ENCODE results near the gene LILRB3.
"Not testable (repeated sequence)": the region's sequence is repeated elsewhere in the genome, so short reads cannot be mapped to it uniquely, and the experiment has no call there.

LILRB3 gene

DNA sequence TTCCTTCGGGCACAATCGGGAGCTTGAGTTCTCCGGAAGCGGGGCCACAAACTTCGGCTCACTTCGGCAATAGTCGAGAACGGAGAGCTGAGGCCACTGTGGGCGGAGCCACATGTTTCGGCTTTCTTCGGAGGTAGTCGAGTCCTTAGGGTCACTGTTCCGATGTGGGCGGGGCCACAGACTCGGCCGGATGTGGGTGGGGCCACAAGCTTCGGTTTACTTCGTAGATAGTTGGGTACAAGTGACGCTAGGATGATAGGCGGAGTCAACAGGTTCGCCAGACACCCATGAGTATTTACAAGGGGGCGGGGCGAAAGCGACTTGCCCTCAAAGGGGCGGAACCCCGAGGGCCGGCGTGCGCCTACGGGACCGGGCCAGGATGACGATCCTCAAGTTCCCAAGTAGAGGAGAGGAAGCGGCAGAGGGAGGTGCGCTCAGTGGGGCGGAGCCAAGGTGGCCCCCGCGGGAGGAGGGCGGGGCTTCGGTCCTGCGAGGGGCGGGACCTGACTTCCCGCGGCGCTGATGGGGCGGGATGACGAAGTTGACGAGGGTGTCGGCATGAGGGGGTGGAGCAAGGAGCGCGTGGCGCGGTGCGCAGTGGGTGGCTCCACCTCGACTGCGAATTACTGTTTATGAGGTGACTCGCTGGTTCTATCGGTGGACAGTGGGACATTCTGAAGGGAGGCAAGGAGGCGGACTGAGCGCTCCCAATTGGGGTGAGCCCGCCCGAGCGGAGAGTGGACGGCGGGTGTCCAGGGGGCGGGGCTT lies 32.9 kb downstream of the LILRB3 start:
- DNase-seq (ENCODE audit: low read depth in 2 of 2), result peak; percentile 100

DNA sequence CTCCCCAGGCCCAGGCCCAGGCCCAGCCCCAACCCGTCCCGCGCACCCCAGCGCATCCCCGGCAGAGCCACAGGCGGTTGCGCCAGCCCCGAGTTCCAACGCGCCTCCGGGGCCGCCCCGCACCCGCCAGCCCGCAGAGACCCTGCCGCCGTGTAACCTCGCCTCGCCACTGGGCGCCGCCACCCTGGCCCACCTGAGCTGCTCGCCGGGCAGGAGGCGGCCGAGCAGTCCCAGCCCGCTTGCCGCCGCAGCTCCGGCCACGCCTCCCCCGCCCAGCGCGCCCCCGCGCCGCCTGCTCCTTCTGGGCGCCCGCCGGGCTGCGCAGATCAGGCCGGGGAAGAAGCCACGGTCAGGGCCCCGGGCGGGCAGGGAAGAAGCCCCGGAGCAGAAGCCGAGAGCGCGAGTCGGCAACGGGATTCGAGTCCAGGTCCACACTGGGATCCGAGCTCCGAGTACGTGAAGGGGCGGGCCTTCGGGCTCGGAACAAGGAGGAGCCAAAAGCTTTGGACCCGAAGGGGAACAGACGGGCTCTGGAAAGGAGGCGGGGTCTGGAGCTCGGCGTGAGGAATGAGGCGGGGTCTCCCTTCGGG lies 33.6 kb downstream of the LILRB3 start, which contains the start of gene MBOAT7:
Gene MBOAT7 (minus strand): TSS at position 436 of the 590 bp plus-strand sequence. CDS start 1,072 bp downstream, outside the sequence.
- DNase-seq (ENCODE audit: low read depth in 2 of 2), result no peak

DNA sequence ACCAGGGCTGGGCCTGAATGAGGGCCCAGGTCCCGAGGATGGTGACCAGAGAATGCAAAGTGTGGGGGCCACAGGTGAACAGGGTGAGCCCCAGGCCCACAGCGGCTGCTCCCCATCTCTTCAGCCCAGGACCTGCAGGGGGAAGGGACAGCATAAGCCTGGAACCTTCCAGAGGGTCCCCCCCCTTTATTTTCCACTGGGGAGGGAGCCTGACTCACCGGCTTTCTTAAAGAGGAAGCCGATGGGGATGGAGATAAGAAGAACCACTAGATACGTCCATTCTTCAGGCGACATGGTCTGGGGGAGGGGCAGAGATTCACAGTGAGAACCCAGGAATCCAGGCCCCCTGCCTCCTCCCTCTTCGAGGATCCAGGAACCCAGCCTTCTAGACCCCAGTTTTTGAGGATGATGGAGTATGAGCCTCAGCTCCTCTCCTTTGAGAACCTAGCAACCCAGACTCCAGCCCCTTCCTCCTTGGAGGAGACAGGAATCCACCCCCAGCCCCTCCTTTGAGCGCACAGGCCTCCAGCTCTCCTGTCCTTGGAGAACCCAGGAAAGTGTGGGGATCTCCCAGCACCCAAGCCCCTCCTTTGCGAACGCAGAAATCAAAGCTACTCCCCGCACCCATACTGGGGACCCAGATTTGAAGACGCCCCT lies 34.5 kb downstream of the LILRB3 start:
- DNase-seq (ENCODE audit: low read depth in 2 of 2), result peak in 1 of 2 donors; percentile 63

DNA sequence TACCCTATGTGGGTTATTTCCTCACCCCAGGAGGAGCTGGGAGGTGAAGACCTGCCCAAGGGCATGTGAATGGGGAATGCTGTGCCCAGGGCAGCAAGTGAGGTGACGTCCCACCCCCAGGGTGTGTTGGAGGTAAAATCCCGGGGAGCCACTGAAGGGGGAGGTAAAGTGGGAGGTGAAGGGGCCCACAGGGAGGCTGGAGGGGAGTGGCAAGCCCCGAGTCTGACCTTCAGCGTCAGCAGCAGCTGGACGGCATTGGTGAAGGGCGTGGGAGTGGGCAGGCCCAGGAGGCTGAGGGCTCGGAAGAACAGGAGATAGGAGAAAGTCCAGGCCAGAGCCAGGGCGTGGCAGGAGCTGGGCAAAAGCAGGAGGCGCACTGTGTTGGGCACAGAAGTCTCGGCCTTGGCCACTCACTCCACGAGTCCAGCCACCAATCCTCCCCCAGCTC lies 35.8 kb downstream of the LILRB3 start:
- no peak for DNase-seq (ENCODE audit: low read depth in 2 of 2)

DNA sequence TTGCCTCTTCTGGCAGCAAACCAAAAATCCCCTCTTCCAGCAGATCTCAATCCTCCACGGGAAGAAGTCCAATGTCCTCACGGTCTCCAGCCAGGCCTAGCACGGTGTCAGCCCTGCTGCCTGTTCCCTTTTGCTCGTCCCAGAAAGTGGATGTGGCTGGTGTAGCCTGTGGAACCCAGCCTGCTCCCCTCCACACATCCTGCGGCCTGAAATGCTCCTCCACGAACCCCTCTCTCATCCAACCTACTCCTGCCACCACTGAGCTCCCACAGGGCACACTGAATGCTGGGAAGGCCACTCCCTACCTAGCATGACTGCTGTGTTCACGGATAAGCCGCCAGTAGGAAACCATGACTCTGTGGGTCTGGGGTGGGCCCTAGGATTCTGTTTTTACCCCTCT lies 36.5 kb downstream of the LILRB3 start:
- DNase-seq (ENCODE audit: low read depth in 2 of 2), result no peak

DNA sequence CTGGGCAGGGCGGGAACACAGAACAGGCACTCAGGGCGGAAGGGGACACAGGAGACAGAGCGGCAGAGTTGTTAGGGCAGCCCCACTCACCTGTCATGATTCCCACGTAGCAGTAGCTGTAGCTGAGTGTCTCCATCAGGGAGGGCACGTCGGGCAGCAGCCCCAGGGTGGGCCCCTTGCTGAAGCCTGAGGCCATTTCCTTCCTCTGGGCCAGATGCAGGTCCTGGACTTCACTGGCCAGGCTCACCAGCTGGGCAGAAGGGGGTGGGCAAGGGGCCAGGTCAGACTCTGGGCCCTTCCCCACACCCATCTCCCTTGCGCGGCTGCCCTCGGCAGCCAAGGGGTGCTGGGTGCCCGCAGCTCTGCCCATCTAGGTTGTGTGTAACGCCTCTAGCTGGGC lies 39.4 kb downstream of the LILRB3 start:
- no peak for DNase-seq (ENCODE audit: low read depth in 2 of 2)

DNA sequence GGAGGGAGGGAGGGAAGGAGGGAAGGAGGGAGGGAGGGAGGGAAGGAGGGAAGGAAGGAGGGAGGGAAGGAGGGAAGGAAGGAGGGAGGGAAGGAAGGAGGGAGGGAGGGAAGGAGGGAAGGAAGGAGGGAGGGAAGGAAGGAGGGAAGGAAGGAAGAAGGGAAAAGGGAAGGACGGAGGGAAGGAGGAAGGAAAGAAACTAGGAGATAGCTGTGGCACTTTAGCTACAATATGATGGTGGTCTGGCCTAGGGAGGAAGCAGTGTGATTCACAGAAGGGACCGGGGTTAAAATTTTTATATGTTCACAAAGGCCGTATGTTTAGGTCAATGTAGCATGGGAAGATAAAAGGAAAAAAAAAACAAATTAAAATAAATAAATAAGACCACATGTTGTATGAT lies 40.9 kb downstream of the LILRB3 start:
- not testable (repeated sequence) for DNase-seq (ENCODE audit: low read depth in 2 of 2)

DNA sequence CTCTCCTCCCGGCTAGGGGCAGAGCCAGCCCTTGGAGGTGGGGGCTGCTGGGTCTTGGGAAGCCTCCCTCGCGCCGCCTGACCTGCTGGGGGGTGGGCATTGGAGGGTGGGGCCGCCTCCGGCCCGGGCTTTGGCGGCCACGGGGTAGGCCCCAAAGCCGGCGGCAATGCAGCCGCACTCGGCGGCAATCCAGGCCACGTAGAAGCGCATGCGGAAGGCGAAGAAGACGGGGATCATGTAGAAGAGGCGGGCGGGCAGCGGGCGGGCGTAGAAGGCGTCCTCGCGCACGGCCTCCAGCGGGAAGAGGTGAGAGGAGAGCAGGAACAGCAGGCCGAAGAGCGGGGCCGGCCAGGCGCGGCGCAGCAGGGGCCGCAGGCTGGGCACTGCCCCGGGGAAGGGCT lies 42.1 kb downstream of the LILRB3 start:
- DNase-seq (ENCODE audit: low read depth in 2 of 2), result no peak

DNA sequence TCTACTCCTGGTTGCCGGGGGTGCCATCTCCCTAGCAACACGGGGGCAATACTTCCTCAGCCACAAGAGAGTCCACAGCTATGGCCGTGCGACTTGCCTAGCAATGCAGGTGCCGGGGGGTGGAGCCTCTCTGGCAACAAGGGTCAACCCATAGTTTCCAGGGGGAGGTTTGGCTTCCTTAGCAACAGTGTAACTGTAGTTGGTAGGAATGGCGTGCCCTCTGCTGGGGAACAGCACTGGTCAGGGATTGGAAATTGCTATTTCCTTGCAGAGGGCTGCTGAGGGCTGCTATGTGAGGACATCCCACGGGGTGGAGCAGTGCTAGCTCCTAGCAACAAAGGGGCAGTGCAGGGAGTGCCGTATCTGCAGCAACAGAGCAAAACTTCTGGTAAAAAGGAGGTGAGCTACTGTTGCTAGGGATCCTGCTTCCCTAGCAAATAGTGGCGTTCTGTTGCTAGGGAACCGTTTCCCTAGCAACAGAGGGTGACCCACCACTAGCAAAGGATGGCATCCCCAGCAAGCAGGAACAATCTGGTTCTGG lies 42.8 kb downstream of the LILRB3 start:
- no peak for DNase-seq (ENCODE audit: low read depth in 2 of 2)

DNA sequence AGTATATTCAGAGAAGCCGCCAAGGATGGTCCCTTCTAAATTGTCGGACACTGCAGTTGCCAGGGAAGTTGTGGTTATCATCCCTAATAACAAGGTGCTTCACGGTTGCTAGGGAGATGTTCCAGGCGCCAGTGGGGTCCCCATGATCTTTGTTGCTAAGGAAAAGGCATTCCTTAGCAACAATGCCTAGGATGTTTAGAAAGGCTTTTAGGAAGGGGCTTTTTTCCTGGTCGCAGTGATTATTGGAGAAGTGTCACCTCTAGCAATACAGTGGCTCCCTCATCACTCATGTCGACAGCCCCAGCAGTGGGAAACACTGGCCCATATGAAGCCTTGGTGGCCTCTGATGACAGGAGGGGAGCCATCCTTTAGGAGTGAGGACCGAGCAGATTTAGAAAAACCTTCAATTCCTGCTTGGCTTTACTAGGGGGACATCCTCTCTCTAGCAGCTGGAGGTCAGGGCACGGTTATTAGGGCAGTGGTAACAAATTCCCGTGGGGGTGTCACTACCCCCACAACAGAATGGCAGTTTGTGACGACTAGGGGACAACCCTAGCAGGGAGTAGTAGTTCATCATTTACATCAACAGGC lies 43.5 kb downstream of the LILRB3 start:
- DNase-seq (ENCODE audit: low read depth in 2 of 2), result no peak

DNA sequence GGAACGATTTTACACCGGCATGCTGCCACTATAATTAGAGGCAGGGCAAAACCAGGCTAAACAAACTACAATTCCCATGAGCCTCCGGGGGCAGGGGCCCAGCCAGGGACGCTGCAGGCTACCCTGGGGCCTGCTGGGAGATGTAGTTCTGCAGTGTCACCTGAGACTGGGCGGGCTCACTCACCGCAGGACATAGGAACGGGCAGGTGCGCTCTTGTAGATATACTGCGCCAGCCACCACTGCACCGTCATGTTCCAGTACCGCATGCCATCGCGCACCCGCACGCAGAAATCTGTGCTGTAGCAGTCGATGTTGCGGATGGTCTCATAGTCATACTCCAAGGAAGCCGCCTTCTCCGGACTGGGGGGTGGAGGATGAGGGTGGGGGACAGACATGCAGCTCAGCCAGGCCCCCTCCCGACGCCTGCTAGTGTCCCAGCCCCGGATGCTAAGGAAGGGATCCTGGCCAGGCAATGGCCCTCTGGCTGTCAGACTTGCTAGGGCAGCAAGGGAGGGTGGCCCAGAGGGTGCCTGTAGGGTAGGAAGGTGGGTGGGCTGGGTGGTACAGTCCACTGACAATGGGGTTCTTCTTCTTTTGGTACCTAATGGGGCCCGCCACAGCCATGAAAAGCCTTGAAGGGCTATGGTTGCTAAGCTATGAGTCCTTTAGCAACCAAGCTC lies 44.1 kb downstream of the LILRB3 start:
- no peak for DNase-seq (ENCODE audit: low read depth in 2 of 2)

DNA sequence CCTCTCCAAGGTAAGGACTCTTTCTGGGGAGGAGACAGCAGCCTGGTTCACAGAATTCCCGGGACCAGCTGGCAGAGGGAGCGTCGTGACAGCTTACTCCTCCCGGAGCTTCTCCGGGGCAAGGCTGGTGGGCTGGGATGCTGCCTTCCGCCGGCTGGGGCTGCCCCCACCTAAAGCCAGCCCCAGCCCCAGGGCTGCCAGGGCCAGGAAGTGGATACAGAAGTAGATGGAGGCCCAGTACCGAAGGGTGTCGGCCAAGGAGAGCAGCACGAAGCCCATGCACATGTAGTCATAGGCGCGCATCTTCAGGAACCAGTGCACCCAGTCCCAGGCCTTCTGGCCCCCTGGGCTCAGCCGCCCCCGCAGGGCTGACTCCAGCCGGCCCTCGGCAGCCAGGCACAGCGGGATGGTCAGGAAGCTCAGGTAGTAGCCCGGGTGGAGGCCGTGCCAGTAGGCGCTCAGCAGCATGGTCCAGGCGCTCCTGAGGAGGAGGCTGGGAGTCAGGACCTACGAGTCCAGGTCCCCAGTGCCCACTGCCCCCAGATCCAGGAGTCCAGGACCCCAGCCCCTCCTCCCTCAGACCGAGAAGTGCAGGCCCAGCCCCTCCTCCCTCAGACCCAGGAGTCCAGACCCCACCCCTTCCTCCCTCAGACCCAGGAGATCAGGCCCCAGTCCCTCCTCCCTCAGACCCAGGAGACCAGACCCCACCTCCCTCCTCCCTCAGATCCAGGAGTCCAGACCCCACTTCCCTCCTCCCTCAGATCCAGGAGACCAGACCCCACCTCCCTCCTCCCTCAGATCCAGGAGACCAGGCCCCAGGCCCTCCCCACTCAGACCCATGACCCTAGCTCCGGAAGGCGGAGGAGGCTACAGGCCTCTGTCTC lies 48.6 kb downstream of the LILRB3 start:
- no peak for DNase-seq (ENCODE audit: low read depth in 2 of 2)

DNA sequence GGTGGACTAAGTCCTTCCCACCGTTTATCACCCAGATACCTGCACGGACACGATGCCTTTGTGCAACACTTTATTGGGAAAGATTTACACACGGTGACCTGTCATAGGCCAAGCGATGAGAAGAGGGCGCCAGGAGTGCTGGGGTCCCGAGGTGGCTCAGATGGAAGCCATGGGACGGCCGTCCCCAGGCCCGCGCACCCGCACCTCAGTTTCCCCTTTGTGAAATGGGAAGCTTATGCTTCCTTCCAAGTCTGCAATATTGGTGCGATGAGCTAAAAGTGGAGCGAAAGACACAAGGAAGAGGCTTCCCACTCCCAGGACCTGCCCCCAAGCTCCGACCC lies 49.5 kb downstream of the LILRB3 start:
- DNase-seq (ENCODE audit: low read depth in 2 of 2), result no peak

DNA sequence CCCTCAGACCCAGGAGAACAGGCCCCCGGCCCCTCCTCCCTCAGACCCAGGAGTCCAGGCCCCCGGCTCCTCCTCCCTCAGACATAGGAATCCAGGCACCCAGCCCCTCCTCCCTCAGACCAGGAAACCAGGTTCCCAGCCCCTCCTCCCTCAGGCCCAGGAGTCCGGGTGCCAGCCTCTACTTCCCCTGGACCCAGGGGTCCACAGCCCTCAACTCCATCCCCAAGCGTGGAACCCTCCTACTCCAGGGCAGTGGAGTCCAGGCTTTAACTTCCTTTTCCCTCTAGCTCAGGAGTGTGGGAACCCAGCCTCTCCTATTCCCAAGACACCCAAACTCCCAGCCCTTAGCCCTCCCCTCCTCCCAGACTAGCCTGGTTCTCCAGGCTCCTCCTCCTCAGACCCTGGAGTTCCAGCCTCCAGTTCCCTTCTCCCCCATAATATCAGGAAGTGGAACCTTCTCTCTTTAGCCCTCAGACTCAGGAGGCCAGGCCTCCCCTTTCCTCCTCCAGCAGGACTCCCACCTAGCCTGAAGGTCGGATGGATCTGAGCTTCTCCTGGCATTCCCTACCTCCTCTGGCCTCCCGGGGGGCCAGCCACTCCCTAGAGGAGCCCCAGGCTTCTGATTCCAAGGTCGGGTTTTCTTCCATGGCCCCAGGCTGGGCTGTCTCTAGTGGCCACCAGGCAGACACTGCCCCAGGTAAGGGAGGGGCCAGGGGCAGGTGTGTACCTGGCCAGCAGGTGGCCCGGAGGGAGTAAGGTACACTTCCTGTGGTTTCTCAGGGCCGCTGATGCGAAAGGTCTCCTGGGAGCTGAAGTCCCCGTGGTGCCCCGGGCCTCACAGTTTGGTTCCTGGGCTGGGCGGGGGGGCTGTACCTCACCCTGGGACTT lies 50.1 kb downstream of the LILRB3 start, which contains the start of gene TMC4:
Gene TMC4 (minus strand): TSS at position 690 of the 888 bp plus-strand sequence. CDS start 43 bp downstream, at position 647.
- no peak for DNase-seq (ENCODE audit: low read depth in 2 of 2)

DNA sequence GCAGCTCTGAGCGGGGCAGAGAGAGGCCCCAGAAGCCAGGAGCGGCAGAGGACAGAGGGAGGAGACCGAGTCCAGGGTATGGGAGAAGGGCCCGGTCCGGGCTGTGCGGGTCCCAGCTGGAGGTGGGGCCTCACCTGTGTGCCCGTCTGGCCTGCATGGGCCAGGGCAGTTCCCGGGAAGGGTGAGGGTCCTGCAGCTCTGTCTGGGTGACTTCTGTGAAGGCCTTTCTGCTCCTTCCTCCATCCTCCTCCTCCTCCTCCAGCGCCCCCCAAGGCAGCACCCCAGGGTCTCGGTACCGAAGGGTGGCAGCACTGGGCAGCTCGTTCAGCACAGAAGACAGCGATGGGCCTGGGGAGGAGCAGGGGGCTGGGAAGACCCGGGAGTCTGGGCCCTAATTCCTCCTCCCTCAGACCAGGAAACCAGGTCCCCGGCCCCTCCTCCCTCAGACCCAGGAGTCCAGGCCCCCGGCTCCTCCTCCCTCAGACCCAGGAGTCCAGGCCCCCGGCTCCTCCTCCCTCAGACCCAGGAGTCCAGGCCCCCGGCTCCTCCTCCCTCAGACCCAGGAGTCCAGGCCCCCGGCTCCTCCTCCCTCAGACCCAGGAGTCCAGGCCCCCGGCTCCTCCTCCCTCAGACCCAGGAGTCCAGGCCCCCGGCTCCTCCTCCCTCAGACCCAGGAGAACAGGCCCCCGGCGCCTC lies 50.9 kb downstream of the LILRB3 start:
- not testable (repeated sequence) for DNase-seq (ENCODE audit: low read depth in 2 of 2)

DNA sequence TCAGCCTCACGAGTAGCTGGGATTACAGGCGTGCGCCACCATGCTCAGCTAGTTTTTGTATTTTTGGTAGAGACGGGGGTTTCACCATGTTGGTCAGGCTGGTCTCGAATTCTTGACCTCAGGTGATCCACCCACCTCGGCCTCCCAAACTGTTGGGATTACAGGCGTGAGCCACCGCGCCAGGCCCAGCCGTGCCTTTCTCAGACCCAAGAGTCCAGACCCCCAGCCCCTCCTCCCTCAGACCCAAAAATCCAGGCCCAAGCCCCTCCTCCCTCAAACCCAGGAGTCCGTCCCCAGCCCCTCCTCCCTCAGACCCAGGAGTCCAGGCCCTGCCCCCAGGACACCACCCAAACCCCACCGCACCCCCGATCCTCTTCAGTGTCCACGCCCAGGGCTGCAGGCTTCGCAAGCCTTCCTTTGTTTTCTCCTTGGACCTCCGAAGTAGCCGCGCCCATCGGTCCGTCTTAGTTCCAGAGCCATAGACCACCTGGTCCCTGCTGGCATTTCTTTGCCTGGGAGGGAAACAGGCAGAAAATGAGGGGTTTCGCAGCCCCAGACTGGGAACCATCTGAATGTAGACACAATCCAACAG lies 53.6 kb downstream of the LILRB3 start:
- DNase-seq (ENCODE audit: low read depth in 2 of 2), result no peak

DNA sequence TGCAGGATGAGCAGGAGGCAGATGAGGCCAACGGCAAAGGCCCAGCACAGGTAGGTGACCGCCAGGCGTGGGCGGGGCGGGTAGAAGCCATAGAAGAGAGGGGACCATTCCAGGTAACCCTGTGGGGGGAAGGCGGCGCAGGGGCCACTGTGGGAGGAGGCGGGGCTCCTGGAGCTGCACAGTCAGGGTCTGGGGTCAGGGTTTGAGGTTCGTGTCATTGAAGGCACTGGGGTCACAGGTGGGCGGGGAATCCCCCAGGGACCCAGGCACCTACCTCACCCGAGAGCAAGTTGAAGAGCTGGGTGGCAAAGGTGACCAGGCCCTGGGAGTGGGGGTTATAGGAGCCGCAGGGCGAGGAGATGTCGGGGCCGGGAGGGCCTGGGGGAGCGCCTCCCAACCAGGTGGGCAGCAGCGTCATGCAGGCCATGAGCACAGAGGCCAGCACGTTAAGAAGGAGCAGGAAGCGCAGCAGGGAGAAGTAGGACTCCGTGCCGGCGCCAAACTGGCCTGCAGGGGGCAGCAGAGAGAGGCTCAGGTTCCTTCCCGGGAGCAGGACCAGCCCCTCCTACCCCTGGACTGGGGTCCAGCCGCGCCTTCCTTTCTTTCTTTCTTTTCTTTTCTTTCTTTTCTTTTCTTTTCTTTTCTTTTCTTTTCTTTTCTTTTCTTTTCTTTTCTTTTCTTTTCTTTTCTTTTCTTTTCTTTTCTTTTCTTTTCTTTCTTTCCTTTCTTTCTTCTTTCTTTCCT lies 54.5 kb downstream of the LILRB3 start:
- peak; percentile 76 to 85 for DNase-seq (ENCODE audit: low read depth in 2 of 2)
